Measurements from ENCODE around the gene TMEM217.

Gene TMEM217

DNA sequence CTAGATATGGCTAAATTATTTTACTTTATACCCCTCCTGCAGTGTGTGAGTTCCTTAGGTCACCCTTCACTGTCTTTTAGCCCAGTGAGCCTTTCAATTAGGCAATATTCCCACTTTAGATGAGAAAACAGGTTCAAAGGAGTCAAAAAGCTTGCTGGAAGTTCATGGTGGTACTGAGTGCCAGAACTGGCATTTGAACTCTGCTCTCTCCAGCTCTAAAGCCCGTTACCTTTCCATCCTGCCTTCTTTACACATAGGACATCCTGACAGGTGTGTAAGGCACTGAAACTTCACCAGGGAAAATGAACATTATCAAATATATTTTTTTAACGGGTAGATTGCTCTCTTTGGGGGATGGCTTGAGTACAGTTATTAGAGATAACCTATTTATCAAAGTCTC is 11.2 kb upstream of the TMEM217 start:
- Histone ChIP-seq H3K27me3 (no peaks in the 10 kb centered on the region), H3K27ac (no peak overlapping the region), H3K4me3 (no peak overlapping the region), H3K36me3 (peaks cover 0 to 21% (median 8%) of the 10 kb centered on the region in 3 donors), H3K9me3 (peaks cover 0 to 4% (median 0%) of the 10 kb centered on the region in 3 donors), H3K4me1 (peaks cover 0 to 10% (median 1%) of the 10 kb centered on the region in 4 donors)
- TF ChIP-seq, protein P1, sequence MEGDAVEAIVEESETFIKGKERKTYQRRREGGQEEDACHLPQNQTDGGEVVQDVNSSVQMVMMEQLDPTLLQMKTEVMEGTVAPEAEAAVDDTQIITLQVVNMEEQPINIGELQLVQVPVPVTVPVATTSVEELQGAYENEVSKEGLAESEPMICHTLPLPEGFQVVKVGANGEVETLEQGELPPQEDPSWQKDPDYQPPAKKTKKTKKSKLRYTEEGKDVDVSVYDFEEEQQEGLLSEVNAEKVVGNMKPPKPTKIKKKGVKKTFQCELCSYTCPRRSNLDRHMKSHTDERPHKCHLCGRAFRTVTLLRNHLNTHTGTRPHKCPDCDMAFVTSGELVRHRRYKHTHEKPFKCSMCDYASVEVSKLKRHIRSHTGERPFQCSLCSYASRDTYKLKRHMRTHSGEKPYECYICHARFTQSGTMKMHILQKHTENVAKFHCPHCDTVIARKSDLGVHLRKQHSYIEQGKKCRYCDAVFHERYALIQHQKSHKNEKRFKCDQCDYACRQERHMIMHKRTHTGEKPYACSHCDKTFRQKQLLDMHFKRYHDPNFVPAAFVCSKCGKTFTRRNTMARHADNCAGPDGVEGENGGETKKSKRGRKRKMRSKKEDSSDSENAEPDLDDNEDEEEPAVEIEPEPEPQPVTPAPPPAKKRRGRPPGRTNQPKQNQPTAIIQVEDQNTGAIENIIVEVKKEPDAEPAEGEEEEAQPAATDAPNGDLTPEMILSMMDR (IDR thresholded peaks at IDR 0.05), result no peak
- DNase-seq, result no peak
- intact Hi-C loops (cut with DNase I; ENCODE audit: low total_unique reads), result no loop called here

DNA sequence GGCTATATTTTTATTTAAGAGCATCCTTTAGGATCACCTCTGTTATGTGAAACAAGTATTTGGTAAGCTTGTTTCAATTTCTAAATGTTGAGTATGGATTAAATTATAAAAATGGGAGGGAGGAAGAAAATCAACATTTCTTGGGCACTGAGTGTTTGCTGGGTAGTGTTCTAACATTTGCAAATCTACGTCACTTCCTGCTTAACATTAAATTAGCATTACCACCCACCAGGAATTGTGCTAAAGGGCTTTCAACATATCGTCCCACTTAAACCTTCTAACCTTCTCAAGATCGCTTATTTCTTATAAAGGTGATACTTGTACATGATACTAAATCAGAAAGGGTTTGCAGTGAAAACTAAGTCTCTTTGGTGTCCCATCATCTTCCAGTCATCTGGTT is 7.9 kb upstream of the TMEM217 start:
- Histone ChIP-seq H3K27ac (no peak overlapping the region), H3K27me3 (no peaks in the 10 kb centered on the region), H3K4me1 (peaks cover 0 to 18% (median 1%) of the 10 kb centered on the region in 4 donors), H3K9me3 (peaks cover 0 to 4% (median 0%) of the 10 kb centered on the region in 3 donors), H3K4me3 (no peak overlapping the region), H3K36me3 (peaks cover 0 to 16% (median 8%) of the 10 kb centered on the region in 3 donors)
- intact Hi-C loops (cut with DNase I; ENCODE audit: low total_unique reads), result no loop called here
- no peak for DNase-seq
- TF ChIP-seq, protein P1 (IDR thresholded peaks at IDR 0.05), result no peak

GRCh38 chr6:37265001-37265400 is 7.1 kb upstream of the TMEM217 start:
- H3K27me3 ChIP-seq, result no peaks in the 10 kb centered on the region
- peaks cover 0 to 7% (median 7%) of the 10 kb centered on the region in 3 donors for H3K36me3 ChIP-seq
- DNase-seq, result no peak
- TF ChIP-seq, protein P1 (IDR thresholded peaks at IDR 0.05), result no peak
- H3K27ac ChIP-seq, result no peak overlapping the region
- peaks cover 0 to 19% (median 1%) of the 10 kb centered on the region in 4 donors for H3K4me1 ChIP-seq
- H3K4me3 ChIP-seq, result no peak overlapping the region
- H3K9me3 ChIP-seq, result peaks cover 0 to 4% (median 0%) of the 10 kb centered on the region in 3 donors
- intact Hi-C loops (cut with DNase I; ENCODE audit: low total_unique reads), result no loop called here

DNA sequence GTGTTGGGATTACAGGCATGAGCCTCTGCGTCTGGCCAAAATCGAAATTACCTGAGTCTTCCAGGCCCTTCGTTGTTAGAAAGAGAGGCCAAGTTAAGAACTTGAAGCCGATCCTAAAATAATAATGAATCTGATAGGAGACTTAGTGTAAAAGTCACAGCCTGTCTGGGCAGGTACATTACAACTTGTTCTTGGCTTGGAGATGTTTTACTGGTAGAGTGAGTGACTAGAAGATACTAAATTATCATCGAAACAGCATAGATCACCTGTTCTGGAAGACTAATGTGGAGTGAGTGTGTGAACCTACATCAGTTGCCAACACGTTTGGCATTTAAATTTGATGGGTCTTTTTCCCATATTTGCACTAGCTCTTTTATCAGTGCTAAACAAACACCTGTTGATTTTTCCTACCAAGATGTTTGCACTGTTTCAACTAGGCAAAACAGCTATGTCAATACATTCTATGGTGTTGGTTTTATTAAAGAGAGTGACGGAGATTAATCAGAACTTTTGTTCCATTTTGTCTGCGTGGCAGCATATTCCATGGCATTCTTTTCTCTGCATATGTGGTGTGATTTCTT is 4.6 kb upstream of the TMEM217 start:
- intact Hi-C loops (cut with DNase I; ENCODE audit: low total_unique reads), result no loop called here
- Histone ChIP-seq H3K9me3 (peaks cover 0 to 4% (median 0%) of the 10 kb centered on the region in 3 donors), H3K4me3 (no peak overlapping the region), H3K36me3 (no peaks in the 10 kb centered on the region), H3K4me1 (peaks cover 0 to 35% (median 8%) of the 10 kb centered on the region in 4 donors), H3K27ac (no peak overlapping the region), H3K27me3 (no peaks in the 10 kb centered on the region)
- TF ChIP-seq, protein P1 (IDR thresholded peaks at IDR 0.05), result no peak
- no peak for DNase-seq

- H3K4me3 ChIP-seq, result no peak overlapping the region
- H3K36me3 ChIP-seq, result no peaks in the 10 kb centered on the region
- TF ChIP-seq, protein P1 (IDR thresholded peaks at IDR 0.05), result no peak
- H3K4me1 ChIP-seq, result peaks cover 0 to 41% (median 12%) of the 10 kb centered on the region in 4 donors
- intact Hi-C loops (cut with DNase I; ENCODE audit: low total_unique reads), result no loop called here
- no peaks in the 10 kb centered on the region for H3K9me3 ChIP-seq
- no peak for DNase-seq
- H3K27me3 ChIP-seq, result no peaks in the 10 kb centered on the region
- no peak overlapping the region for H3K27ac ChIP-seq
Measured at GRCh38 chr6:37261198-37261597, 3.3 kb upstream of the TMEM217 start.

Measured in tibial artery (tissue), 4 donors.